GM12892 (cell line): ENCODE measurements around the gene SLC25A27.

Experiments used
- DNase-seq: peaks from one replicate; pipeline ENCODE4 v3.0.0; 2011; ENCODE audit not compliant: insufficient read length
- FAIRE-seq: peaks from 2 replicates; lab custom pipeline; 2011; peaks lifted over from hg19 to GRCh38; lab: Jason Lieb, UNC
- POLR2A ChIP-seq: IDR thresholded peaks from 2 replicates; pipeline ENCODE4 v1.6.1; 2011; ENCODE audit warnings: low read depth, low read length, control low read depth
- POLR2AphosphoS5 ChIP-seq: IDR thresholded peaks from 2 replicates; pipeline ENCODE4 v1.6.1; 2011; ENCODE audit warnings: low read depth, low read length, control low read depth
- TAF1 ChIP-seq: IDR thresholded peaks from 2 replicates; pipeline ENCODE4 v1.6.1; 2011; ENCODE audit warnings: low read depth, mild to moderate bottlenecking, control low read depth, low read length, borderline replicate concordance

Gene SLC25A27

DNA sequence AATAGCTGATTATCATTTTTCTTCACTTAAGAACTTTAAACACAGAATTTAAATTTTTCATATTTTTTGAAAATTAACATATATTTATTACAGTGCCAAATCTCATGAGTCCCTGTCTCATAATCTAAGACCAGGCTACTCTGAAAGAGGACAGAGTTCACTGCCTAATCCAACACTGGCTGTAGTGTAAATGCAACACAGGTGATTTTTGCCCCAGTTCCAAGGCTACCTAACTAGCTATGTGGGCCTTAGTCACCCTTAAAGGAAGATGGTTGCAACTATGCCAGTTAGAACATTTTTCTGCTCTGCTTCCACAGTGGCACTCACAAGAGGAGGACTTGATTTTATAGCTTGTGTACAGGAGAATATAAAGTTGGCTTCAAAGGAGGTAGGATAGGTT lies 4.9 kb downstream of the SLC25A27 start:
- FAIRE-seq = no peak
- TF ChIP-seq TAF1 (no peak), POLR2AphosphoS5 (no peak), POLR2A (no peak)
- DNase-seq = no peak

DNA sequence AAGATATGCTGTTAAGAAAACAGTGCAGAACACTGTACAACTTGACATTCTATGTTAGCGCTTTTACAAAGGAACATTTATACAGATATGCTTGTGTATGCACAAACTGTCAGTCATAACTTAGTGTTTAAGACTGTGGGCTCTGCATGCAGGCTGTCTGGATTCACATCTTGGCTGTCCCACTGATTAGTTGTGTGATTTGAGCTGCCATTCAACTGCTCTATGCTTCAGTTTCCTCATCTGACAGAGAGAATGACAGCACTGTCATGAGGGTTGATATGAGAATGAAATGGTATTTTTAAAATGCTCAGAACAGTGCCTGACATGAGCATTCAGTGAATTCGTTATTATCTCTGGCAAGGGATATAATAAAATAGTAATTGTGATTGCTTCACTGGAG lies 8.7 kb downstream of the SLC25A27 start:
- TF ChIP-seq POLR2AphosphoS5 = no peak
- no peak for TF ChIP-seq TAF1
- TF ChIP-seq POLR2A = no peak
- DNase-seq (no peak), FAIRE-seq (no peak)

- DNase-seq (no peak), FAIRE-seq (no peak)
- no peak for TF ChIP-seq POLR2A
- TF ChIP-seq TAF1 = no peak
- no peak for TF ChIP-seq POLR2AphosphoS5
These were observed 14.6 kb downstream of the SLC25A27 start for GRCh38 chr6:46667377-46667776.

GRCh38 chr6:46674410-46674809 lies 21.6 kb downstream of the SLC25A27 start:
- FAIRE-seq (no peak), DNase-seq (no peak)
- TF ChIP-seq POLR2A (no peak), POLR2AphosphoS5 (no peak), TAF1 (no peak)

- FAIRE-seq = no peak
- DNase-seq = no peak
- TF ChIP-seq POLR2A (no peak), TAF1 (no peak), POLR2AphosphoS5 (no peak)
These were observed 24.0 kb downstream of the SLC25A27 start for GRCh38 chr6:46676604-46677313.

- DNase-seq = no peak
- FAIRE-seq = no peak
- TF ChIP-seq POLR2A (no peak), POLR2AphosphoS5 (no peak), TAF1 (no peak)
These were observed 24.5 kb downstream of the SLC25A27 start for GRCh38 chr6:46677314-46677654.

DNA sequence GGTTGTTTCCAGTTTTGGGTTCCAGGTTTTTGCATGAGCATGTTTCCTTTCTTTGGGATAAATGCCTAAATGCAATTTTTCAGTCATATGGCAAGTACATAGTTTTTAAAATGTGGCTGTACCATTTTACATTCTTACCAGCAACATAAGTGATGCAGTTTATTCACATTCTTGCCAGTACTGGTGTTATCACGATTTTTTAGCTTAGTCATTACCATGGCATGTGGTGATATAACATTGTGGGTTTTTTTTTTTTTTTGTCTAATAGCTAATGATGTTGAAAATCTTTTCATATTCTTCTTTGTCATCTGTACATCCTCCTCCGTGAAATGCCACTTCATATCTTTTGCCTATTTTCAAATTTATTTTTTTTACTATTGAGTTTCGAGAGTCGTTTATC lies 32.0 kb downstream of the SLC25A27 start:
- DNase-seq = no peak
- FAIRE-seq = no peak
- TF ChIP-seq POLR2A (no peak), POLR2AphosphoS5 (no peak), TAF1 (no peak)

- no peak for DNase-seq
- TF ChIP-seq POLR2A = no peak
- TF ChIP-seq TAF1 = no peak
- TF ChIP-seq POLR2AphosphoS5 = no peak
- no peak for FAIRE-seq
These were observed 34.9 kb downstream of the SLC25A27 start, which contains the start of gene TDRD6 for GRCh38 chr6:46687619-46688097. TDRD6 (plus strand) TSS chr6:46687885; CDS start chr6:46688129, 244 bp downstream.

GRCh38 chr6:46688117-46688965 lies 35.6 kb downstream of the SLC25A27 start:
- DNase-seq (no peak), FAIRE-seq (no peak)
- no peak for TF ChIP-seq POLR2AphosphoS5

DNA sequence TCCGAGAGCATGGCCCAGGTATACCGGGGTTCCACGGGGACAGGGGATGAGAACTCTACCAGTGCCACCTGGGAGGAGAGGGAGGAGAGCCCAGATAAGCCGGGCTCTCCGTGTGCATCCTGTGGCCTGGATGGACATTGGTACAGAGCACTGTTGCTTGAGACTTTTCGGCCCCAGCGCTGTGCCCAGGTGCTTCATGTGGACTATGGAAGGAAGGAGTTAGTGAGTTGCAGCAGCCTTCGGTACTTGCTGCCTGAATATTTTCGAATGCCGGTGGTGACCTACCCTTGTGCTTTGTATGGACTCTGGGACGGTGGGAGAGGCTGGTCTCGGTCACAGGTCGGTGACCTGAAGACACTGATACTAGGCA lies 36.2 kb downstream of the SLC25A27 start:
- TF ChIP-seq TAF1 (no peak), POLR2AphosphoS5 (no peak), POLR2A (no peak)

GRCh38 chr6:46689657-46690056 lies 36.9 kb downstream of the SLC25A27 start:
- FAIRE-seq (no peak), DNase-seq (no peak)
- TF ChIP-seq POLR2A (no peak), TAF1 (no peak), POLR2AphosphoS5 (no peak)

More for the DNA sequence above, 36.2 kb downstream of the SLC25A27 start:
- FAIRE-seq (no peak), DNase-seq (no peak)

DNA sequence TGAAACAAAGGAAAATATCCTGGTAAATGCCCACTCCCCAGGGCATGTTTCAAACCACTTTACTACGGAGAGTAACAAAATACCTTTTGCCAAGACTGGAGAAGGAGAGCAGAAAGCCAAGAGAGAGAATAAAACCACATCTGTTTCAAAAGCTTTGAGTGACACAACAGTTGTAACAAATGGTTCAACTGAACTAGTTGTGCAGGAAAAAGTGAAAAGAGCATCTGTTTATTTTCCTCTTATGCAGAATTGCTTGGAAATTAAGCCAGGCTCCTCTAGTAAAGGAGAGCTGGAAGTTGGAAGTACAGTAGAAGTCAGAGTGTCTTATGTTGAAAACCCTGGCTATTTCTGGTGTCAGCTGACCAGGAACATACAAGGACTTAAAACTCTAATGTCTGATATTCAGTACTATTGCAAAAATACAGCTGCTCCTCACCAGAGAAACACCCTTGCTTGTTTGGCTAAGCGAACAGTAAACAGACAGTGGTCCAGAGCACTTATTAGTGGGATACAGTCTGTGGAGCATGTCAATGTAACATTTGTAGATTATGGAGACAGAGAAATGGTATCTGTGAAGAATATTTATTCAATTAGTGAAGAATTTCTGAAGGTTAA lies 37.5 kb downstream of the SLC25A27 start:
- FAIRE-seq (no peak), DNase-seq (no peak)
- TF ChIP-seq POLR2A (no peak), TAF1 (no peak), POLR2AphosphoS5 (no peak)
